Measurements from ENCODE around the gene EMC10. TPM values are rescaled to one million over a fixed set of nuclear protein-coding genes. Genes with fewer than 3 reads are reported as not detected.

Gene EMC10
- total and polyA plus RNA-seq, 2 of the 4 experiments (the other 2 are of a cell fraction) = 11.3 to 90.9 TPM

DNA sequence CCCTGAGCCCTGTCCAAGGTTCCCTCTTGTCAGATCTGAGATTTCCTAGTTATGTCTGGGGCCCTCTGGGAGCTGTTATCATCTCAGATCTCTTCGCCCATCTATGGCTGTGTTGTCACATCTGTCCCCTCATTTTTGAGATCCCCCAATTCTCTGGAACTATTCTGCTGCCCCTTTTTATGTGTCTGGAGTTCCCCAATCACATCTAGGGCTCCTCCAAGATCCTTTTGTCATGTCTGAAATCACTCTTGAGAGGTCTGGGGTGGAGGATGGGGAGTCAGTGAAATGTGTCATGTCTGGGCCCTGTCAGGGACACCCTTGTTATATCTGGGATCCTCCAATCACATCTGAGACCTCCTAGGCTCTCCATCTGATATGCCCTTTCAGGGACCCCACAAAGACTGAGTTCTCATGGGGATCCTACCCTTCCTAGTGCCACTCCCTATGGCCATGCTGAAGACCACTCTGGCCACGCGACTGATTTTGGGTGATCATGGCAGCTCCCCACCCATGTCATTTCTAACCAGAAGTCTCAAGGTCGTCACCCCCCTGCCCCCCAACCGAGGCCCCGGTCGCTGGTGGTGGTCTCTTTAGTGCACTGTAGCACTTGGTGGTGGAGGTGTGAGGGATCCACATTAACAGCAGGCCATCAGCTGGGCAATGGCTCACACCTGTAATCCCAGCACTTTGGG is 47.4 kb upstream of the EMC10 start:
- no peak overlapping the region for H4K8ac ChIP-seq (ENCODE audit: low read depth in 2 of 2, low read length in 2 of 2)
- DNase-seq (no peak), ATAC-seq (ENCODE audit: low read depth) (no peak)
- no peak overlapping the region for H3K4me3 ChIP-seq (ENCODE audit: insufficient read depth, low read depth, low read length)
- ChIA-PET CTCF (no interaction called here), POLR2A (ENCODE audit: unreplicated experiment) (no interaction called here)
- H2BK20ac ChIP-seq (ENCODE audit: low read depth, low read length) = no peak overlapping the region
- H2BK15ac ChIP-seq (ENCODE audit: low read depth, low read length) = no peak overlapping the region
- WGBS, 2 experiments (ENCODE audit: extremely low coverage in 2 of 2, insufficient read length in 1 of 2) = no CpG with 5 or more reads among the region's 7 CpGs
- no peak overlapping the region for H4K5ac ChIP-seq (ENCODE audit: low read depth, low read length)
- no TSS peak for BruUV-seq (replicated peaks)
- no peaks in the 10 kb centered on the region for H3K9me3 ChIP-seq (ENCODE audit: control insufficient read depth, insufficient read depth, low read length)
- no peaks in the 10 kb centered on the region for H3K36me3 ChIP-seq (ENCODE audit: control insufficient read depth, insufficient read depth, low read length)
- no peak overlapping the region for H4K91ac ChIP-seq (ENCODE audit: insufficient read depth, low read depth, low read length)
- in situ Hi-C loops (cut with MboI; ENCODE audit: low sequenced_read_pairs) (no loop called here), intact Hi-C loops (cut with micrococcal nuclease) (no loop called here), dilution Hi-C loops (cut with HindIII; ENCODE audit: low sequenced_read_pairs, unreplicated experiment) (no loop called here)
- H2AK9ac ChIP-seq (replicated peaks; ENCODE audit: low read depth, low read length, poor library complexity) = no peak overlapping the region
- H4K20me1 ChIP-seq (ENCODE audit: insufficient read depth, low read length) = no peaks in the 10 kb centered on the region
- no peak overlapping the region for H3K18ac ChIP-seq (ENCODE audit: low read depth, low read length)
- H2BK5ac ChIP-seq (ENCODE audit: low read depth, low read length, poor library complexity, severe bottlenecking) = no peak overlapping the region
- H3K23ac ChIP-seq (ENCODE audit: low read depth, low read length) = no peak overlapping the region
- no peak overlapping the region for H2AK5ac ChIP-seq (ENCODE audit: low read depth, low read length)
- H3K9ac ChIP-seq (ENCODE audit: low read depth, low read length) = no peak overlapping the region
- H3K27ac ChIP-seq (ENCODE audit: insufficient read depth, low read length) = no peak overlapping the region
- H3K56ac ChIP-seq (ENCODE audit: extremely low read depth, insufficient read depth, low read length) = no peak overlapping the region
- H3K4me2 ChIP-seq (ENCODE audit: low read depth, low read length) = no peak overlapping the region
- H2BK120ac ChIP-seq (ENCODE audit: low read depth, low read length) = no peak overlapping the region
- no peak overlapping the region for H3K14ac ChIP-seq (replicated peaks; ENCODE audit: low read depth, low read length)
- H2AFZ ChIP-seq (replicated peaks; ENCODE audit: low read length, poor library complexity) = peak overlapping the region; percentile 49
- H3K27me3 ChIP-seq (ENCODE audit: control insufficient read depth, insufficient read depth, low read length) = peaks cover 33% of the 10 kb centered on the region
- no peaks in the 10 kb centered on the region for H3K9me1 ChIP-seq (ENCODE audit: insufficient read depth, low read length)
- no peaks in the 10 kb centered on the region for H3K79me1 ChIP-seq (ENCODE audit: low read depth in 1 of 2, low read length in 2 of 2)
- no peak overlapping the region for H3K4ac ChIP-seq (ENCODE audit: low read depth, low read length)
- no peak for TF ChIP-seq MAZ (IDR thresholded peaks at IDR 0.05; ENCODE audit: borderline replicate concordance, low read depth, low read length)
- H3K4me1 ChIP-seq (ENCODE audit: control insufficient read depth, insufficient read depth, low read length) = 0 out of 2 replicates have a peak, but pooled peaks cover 3% of the 10 kb centered on the region

Data from IMR-90 (cell line).